GM21529 (cell line): ENCODE measurements around the gene PRKG2.

ENCODE experiments used
- ATAC-seq: cut with Tn5 transposase; IDR thresholded peaks from one replicate; pipeline ENCODE4 v1.9.1; 2021; ENCODE audit not compliant: unreplicated experiment

PRKG2 gene

DNA sequence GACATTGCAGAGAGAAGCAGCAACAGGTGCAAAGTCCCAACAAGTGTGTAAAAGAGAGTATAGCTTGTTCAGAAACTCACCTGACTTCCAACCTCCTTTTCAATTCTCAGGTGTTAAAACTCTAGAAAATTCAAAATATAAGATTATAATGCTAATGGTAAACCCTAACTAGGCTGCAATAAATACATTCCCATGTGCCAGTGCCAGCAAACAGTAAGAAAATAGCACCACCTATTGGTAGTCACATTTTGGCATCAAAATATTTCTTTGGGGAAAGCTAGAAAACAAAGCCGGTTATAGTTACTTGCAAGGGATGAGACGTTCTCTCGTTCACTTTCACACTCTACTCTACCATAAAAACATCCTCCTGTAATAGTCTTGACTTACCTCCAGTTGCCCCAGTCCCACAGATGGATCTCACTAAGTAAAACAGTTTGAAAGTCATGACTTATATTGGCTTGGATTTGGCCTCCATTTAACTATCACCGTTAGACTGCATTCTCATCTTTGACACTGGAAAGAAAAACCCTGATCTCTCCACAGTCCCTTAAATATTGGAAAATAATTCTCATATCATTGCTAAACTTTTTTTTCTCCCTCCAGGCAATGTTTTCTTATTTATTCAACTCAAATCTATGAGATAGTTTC lies 174.9 kb downstream of the PRKG2 start:
- peak; percentile 55 for ATAC-seq

DNA sequence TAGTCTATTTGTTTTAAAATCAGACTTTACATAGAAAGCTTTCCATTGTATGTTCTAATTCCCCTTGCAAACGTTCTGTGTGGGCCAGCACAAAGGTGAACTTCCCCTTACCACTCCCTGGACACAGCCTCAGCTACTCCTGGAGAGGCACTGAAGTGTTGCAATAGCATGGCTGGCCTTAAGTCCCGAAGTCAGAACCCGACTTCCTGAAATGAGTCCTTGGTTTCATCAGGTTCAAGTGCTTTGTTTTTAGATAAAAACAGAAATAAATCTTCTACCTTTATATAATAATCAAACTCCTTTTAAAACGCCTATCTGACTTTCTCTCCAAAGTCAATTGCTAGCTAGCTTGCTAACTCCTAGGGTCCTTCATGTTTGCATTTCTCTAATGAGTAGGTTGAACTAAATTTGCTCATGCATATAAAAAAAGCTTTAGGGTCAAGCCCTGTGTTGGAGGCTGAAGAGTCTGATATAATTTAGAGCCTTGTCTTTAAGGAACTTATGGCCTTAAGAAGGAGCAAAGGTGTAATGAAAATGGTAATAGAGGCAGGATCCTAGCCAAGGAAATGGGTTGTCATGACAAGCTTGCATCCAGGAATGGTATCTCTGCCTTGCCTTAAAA lies 175.6 kb downstream of the PRKG2 start:
- peak; percentile 45 for ATAC-seq

DNA sequence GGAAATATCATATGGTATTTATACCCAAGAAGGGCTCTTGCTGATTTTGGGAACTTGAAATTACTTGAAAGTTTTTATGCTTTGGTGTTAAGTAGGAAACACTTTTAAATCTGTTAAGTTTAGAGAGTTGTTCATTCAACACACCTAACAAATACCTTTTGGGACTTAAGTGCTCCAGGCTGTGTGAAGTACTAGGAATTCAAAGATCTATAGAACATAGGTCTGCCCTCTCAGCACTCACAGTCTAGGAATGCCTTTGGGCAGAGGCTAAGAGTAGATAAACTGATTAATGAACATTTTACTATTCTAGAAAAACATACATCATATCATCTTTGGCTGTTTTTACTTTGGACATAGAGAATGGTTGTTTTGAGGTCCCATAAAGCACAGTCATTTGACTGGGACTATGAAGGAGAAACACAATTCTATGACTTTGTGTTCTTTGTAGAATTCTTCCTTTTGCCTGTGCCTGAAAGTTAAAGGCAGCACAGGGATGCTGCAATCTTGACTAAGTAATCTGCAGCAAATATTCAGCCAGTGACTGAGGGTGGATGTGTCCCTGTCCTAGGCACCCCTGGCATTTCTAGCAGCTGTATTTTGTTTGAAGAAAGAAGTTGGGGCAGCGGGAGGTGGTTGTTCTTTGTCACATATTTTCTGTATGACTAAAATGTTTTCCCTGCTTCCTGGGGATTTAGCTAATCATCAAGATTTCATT lies 176.2 kb downstream of the PRKG2 start:
- no peak for ATAC-seq
